GM12878 (cell line): ENCODE results near the gene TEX10.

ENCODE experiments used
- CEBPB ChIP-seq, 2 experiments: fragments of 150-350 bp in 1 of 2; IDR thresholded peaks; 2 replicates each; pipeline ENCODE4 v1.6.1; 2012 to 2014; ENCODE audit warnings: low read depth in 2 of 2, low read length in 2 of 2, borderline replicate concordance in 1 of 2, inconsistent platforms in 1 of 2
- CREB1 ChIP-seq: IDR thresholded peaks from 2 replicates; pipeline ENCODE4 v1.6.1; 2012; ENCODE audit warnings: low read depth, mild to moderate bottlenecking, inconsistent platforms
- CTCF ChIP-seq, 3 experiments: IDR thresholded peaks in 2 of 3; conservative IDR thresholded peaks in 1 of 3; 2 replicates each; pipeline ENCODE4 v1.5.1; 2011; ENCODE audit warnings: low read depth in 3 of 3, low read length in 3 of 3, mild to moderate bottlenecking in 3 of 3, control low read depth in 2 of 3, moderate library complexity in 2 of 3, inconsistent platforms in 1 of 3, mixed read lengths in 1 of 3; ENCODE audit not compliant: control insufficient read depth in 2 of 3, insufficient read depth in 1 of 3; ENCODE audit errors: extremely low read depth in 1 of 3
- EZH2 ChIP-seq: IDR thresholded peaks from 2 replicates; pipeline ENCODE4 v1.6.1; 2012; ENCODE audit warnings: low read depth, mild to moderate bottlenecking, control low read depth, inconsistent platforms, low read length, borderline replicate concordance; ENCODE audit not compliant: control insufficient read depth
- GABPA ChIP-seq: IDR thresholded peaks from 2 replicates; pipeline ENCODE4 v1.6.1; 2014; ENCODE audit warnings: antibody characterized with exemption, low read depth, mild to moderate bottlenecking, inconsistent platforms
- SMAD1 ChIP-seq: fragments of 450-650 bp; IDR thresholded peaks from 2 replicates; pipeline ENCODE4 v1.6.1; 2018; ENCODE audit warnings: mild to moderate bottlenecking, low read depth; ENCODE audit not compliant: partially characterized antibody
- SPI1 ChIP-seq: IDR thresholded peaks from 2 replicates; pipeline ENCODE4 v1.6.1; 2011; ENCODE audit warnings: low read depth, mild to moderate bottlenecking, low read length, moderate library complexity, borderline replicate concordance; ENCODE audit not compliant: insufficient read depth
- TF ChIP-seq, protein P1 (sequence below): fragments of 450-650 bp; IDR thresholded peaks from 2 replicates; pipeline ENCODE4 v1.6.1; 2017; ENCODE audit warnings: antibody characterized with exemption, mild to moderate bottlenecking, moderate library complexity

DNA sequence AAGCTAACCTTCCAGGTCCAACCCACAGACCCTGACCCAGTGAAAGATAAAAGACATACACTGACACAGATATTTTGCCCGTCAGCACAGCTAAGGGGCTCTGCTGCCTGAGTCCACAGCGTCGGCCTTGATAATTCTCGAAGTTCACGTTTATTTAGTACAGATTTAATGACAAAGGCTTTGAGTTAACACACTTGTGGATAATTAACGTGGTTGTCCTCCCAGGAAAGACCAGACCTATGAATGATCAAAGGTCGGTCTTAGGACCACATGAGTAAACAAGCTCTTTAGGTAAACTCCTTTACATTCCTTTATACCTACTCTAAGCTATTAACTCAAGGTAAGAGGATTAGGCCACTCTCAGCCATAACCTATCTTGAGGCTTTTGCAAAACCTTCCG, 11.3 kb upstream of the TEX10 start:
- TF ChIP-seq SMAD1 (no peak), CTCF (IDR thresholded peaks at IDR 0.05 in 2 of 3, conservative IDR thresholded peaks at IDR 0.05 in 1 of 3; ENCODE audit: control insufficient read depth in 2 of 3, extremely low read depth in 1 of 3, insufficient read depth in 1 of 3, low read depth in 3 of 3, low read length in 3 of 3) (no peak), CREB1 (no peak), CEBPB (IDR thresholded peaks at IDR 0.05; ENCODE audit: borderline replicate concordance in 1 of 2, low read depth in 2 of 2, low read length in 2 of 2) (no peak), EZH2 (no peak), GABPA (no peak), SPI1 (no peak)
- TF ChIP-seq, protein P1, sequence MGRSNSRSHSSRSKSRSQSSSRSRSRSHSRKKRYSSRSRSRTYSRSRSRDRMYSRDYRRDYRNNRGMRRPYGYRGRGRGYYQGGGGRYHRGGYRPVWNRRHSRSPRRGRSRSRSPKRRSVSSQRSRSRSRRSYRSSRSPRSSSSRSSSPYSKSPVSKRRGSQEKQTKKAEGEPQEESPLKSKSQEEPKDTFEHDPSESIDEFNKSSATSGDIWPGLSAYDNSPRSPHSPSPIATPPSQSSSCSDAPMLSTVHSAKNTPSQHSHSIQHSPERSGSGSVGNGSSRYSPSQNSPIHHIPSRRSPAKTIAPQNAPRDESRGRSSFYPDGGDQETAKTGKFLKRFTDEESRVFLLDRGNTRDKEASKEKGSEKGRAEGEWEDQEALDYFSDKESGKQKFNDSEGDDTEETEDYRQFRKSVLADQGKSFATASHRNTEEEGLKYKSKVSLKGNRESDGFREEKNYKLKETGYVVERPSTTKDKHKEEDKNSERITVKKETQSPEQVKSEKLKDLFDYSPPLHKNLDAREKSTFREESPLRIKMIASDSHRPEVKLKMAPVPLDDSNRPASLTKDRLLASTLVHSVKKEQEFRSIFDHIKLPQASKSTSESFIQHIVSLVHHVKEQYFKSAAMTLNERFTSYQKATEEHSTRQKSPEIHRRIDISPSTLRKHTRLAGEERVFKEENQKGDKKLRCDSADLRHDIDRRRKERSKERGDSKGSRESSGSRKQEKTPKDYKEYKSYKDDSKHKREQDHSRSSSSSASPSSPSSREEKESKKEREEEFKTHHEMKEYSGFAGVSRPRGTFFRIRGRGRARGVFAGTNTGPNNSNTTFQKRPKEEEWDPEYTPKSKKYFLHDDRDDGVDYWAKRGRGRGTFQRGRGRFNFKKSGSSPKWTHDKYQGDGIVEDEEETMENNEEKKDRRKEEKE, result no peak
